Mucosa of stomach (tissue), 1 donor: ENCODE data around the gene FOXI1.

Experiments used
- H3K27me3 ChIP-seq: one replicate; pipeline ENCODE4 v1.7.0; 2013; ENCODE audit warnings: mild to moderate bottlenecking, low read length; ENCODE audit not compliant: control insufficient read depth, insufficient read depth
- H3K36me3 ChIP-seq: one replicate; pipeline ENCODE4 v1.7.0; 2013; ENCODE audit warnings: low read length; ENCODE audit not compliant: control insufficient read depth, insufficient read depth
- H3K4me1 ChIP-seq: one replicate; pipeline ENCODE4 v1.7.0; 2013; ENCODE audit warnings: mild to moderate bottlenecking, low read length; ENCODE audit not compliant: control insufficient read depth, insufficient read depth
- H3K4me3 ChIP-seq: one replicate; pipeline ENCODE4 v1.7.0; 2013; ENCODE audit warnings: low read length
- H3K9ac ChIP-seq: one replicate; pipeline ENCODE4 v1.7.0; 2013; ENCODE audit warnings: mild to moderate bottlenecking, low read length, moderate library complexity
- H3K9me3 ChIP-seq: one replicate; pipeline ENCODE4 v1.7.0; 2013; ENCODE audit warnings: mild to moderate bottlenecking, low read length, moderate library complexity; ENCODE audit not compliant: control insufficient read depth
- donor health status: Pancreatic carcinoma.

FOXI1 gene

GRCh38 chr5:170147753-170148264 is 42.1 kb downstream of the FOXI1 start:
- Histone ChIP-seq H3K36me3 (no peaks in the 10 kb centered on the region), H3K9me3 (no peaks in the 10 kb centered on the region), H3K9ac (no peak overlapping the region), H3K4me3 (no peak overlapping the region), H3K4me1 (no peaks in the 10 kb centered on the region), H3K27me3 (no peaks in the 10 kb centered on the region)

GRCh38 chr5:170148430-170149205 is 42.9 kb downstream of the FOXI1 start:
- no peaks in the 10 kb centered on the region for H3K27me3 ChIP-seq
- no peaks in the 10 kb centered on the region for H3K36me3 ChIP-seq
- no peak overlapping the region for H3K4me3 ChIP-seq
- H3K4me1 ChIP-seq, result no peaks in the 10 kb centered on the region
- no peak overlapping the region for H3K9ac ChIP-seq
- no peaks in the 10 kb centered on the region for H3K9me3 ChIP-seq

- H3K9ac ChIP-seq, result no peak overlapping the region
- no peaks in the 10 kb centered on the region for H3K27me3 ChIP-seq
- no peaks in the 10 kb centered on the region for H3K4me1 ChIP-seq
- no peak overlapping the region for H3K4me3 ChIP-seq
- no peaks in the 10 kb centered on the region for H3K36me3 ChIP-seq
- no peaks in the 10 kb centered on the region for H3K9me3 ChIP-seq
Measured at GRCh38 chr5:170149206-170149515, 43.5 kb downstream of the FOXI1 start.

GRCh38 chr5:170150713-170151096 is 45.0 kb downstream of the FOXI1 start:
- no peaks in the 10 kb centered on the region for H3K36me3 ChIP-seq
- no peaks in the 10 kb centered on the region for H3K9me3 ChIP-seq
- no peak overlapping the region for H3K9ac ChIP-seq
- H3K4me3 ChIP-seq, result no peak overlapping the region
- H3K27me3 ChIP-seq, result no peaks in the 10 kb centered on the region
- no peaks in the 10 kb centered on the region for H3K4me1 ChIP-seq

GRCh38 chr5:170151097-170151831 is 45.6 kb downstream of the FOXI1 start:
- Histone ChIP-seq H3K36me3 (no peaks in the 10 kb centered on the region), H3K27me3 (no peaks in the 10 kb centered on the region), H3K9ac (no peak overlapping the region), H3K9me3 (no peaks in the 10 kb centered on the region), H3K4me3 (no peak overlapping the region), H3K4me1 (no peaks in the 10 kb centered on the region)

- no peak overlapping the region for H3K9ac ChIP-seq
- no peak overlapping the region for H3K4me3 ChIP-seq
- no peaks in the 10 kb centered on the region for H3K27me3 ChIP-seq
- H3K36me3 ChIP-seq, result no peaks in the 10 kb centered on the region
- no peaks in the 10 kb centered on the region for H3K9me3 ChIP-seq
- H3K4me1 ChIP-seq, result no peaks in the 10 kb centered on the region
Measured at GRCh38 chr5:170152767-170153166, 47.1 kb downstream of the FOXI1 start.

- H3K27me3 ChIP-seq, result no peaks in the 10 kb centered on the region
- no peaks in the 10 kb centered on the region for H3K36me3 ChIP-seq
Measured at GRCh38 chr5:170154297-170154696, 48.6 kb downstream of the FOXI1 start.

DNA sequence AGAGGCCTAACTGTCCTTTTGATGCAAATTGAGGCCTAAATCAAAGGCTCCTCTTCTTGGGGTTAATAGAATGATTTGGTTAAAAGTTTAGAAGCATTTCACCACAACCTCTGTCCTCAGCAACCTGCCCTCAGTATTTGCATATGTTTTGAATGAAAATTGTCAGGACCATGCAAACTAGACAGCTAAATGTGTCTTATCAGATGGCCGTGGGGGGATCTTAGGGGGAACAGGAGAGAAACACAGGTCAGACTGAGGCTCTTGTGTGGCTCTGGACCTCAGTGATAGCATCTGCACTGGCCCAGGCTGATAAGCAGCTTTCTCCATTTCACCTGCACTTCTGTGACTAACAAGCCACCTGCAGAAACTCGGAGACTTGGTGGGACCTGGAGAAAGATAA is 49.0 kb downstream of the FOXI1 start:
- Histone ChIP-seq H3K4me1 (no peaks in the 10 kb centered on the region), H3K27me3 (no peaks in the 10 kb centered on the region), H3K9me3 (no peaks in the 10 kb centered on the region), H3K4me3 (no peak overlapping the region), H3K9ac (no peak overlapping the region), H3K36me3 (no peaks in the 10 kb centered on the region)

More at GRCh38 chr5:170154297-170154696, 48.6 kb downstream of the FOXI1 start:
- Histone ChIP-seq H3K4me1 (no peaks in the 10 kb centered on the region), H3K9me3 (no peaks in the 10 kb centered on the region), H3K9ac (no peak overlapping the region), H3K4me3 (no peak overlapping the region)

- Histone ChIP-seq H3K4me1 (no peaks in the 10 kb centered on the region), H3K9me3 (no peaks in the 10 kb centered on the region), H3K4me3 (no peak overlapping the region), H3K36me3 (no peaks in the 10 kb centered on the region), H3K27me3 (no peaks in the 10 kb centered on the region), H3K9ac (no peak overlapping the region)
Measured at GRCh38 chr5:170155771-170156170, 50.1 kb downstream of the FOXI1 start.

- H3K4me1 ChIP-seq, result no peaks in the 10 kb centered on the region
- H3K36me3 ChIP-seq, result no peaks in the 10 kb centered on the region
- H3K9ac ChIP-seq, result no peak overlapping the region
- no peaks in the 10 kb centered on the region for H3K27me3 ChIP-seq
- H3K9me3 ChIP-seq, result no peaks in the 10 kb centered on the region
- no peak overlapping the region for H3K4me3 ChIP-seq
Measured at GRCh38 chr5:170159101-170159698, 53.5 kb downstream of the FOXI1 start.
